GM19372 (cell line): ENCODE data around the gene IGSF6.
A peak's percentile ranks its signal among the peaks of the same experiment; 100 is the strongest.
"Not testable (repeated sequence)": the region's sequence is repeated elsewhere in the genome, so short reads cannot be mapped to it uniquely, and the experiment has no call there.

Experiments used
- ATAC-seq: cut with Tn5 transposase; IDR thresholded peaks from one replicate; pipeline ENCODE4 v1.9.1; 2021; ENCODE audit warnings: mild to moderate bottlenecking, low read depth, moderate library complexity; ENCODE audit not compliant: unreplicated experiment

The IGSF6 gene

GRCh38 chr16:21654881-21655280 lies 2.5 kb upstream of the IGSF6 start:
- ATAC-seq = no peak

- ATAC-seq = no peak
Measured at GRCh38 chr16:21654466-21654865, 2.1 kb upstream of the IGSF6 start.

- no peak for ATAC-seq
Measured at GRCh38 chr16:21653571-21653970, 1.2 kb upstream of the IGSF6 start.

- ATAC-seq = no peak
Measured at GRCh38 chr16:21651515-21651914, 893 bp downstream of the IGSF6 start.

GRCh38 chr16:21650521-21650920 lies 1.9 kb downstream of the IGSF6 start:
- no peak for ATAC-seq

- not testable (repeated sequence) for ATAC-seq
Measured at GRCh38 chr16:21649826-21650406, 2.5 kb downstream of the IGSF6 start.

- no peak for ATAC-seq
Measured at GRCh38 chr16:21647562-21648164, 4.7 kb downstream of the IGSF6 start.

- peak; percentile 73 for ATAC-seq
Measured at GRCh38 chr16:21646721-21647561, 5.5 kb downstream of the IGSF6 start.

- no peak for ATAC-seq
Measured at GRCh38 chr16:21646091-21646490, 6.3 kb downstream of the IGSF6 start.

GRCh38 chr16:21645261-21645721 lies 7.1 kb downstream of the IGSF6 start:
- no peak for ATAC-seq

GRCh38 chr16:21644674-21645073 lies 7.7 kb downstream of the IGSF6 start:
- no peak for ATAC-seq

- no peak for ATAC-seq
Measured at GRCh38 chr16:21643785-21644184, 8.6 kb downstream of the IGSF6 start.

- ATAC-seq = no peak
Measured at GRCh38 chr16:21642861-21643260, 9.5 kb downstream of the IGSF6 start.

- no peak for ATAC-seq
Measured at GRCh38 chr16:21641916-21642315, 10.5 kb downstream of the IGSF6 start.

GRCh38 chr16:21639493-21639892 lies 12.9 kb downstream of the IGSF6 start:
- no peak for ATAC-seq

- ATAC-seq = no peak
Measured at GRCh38 chr16:21638573-21638975, 13.8 kb downstream of the IGSF6 start.

- ATAC-seq = no peak
Measured at GRCh38 chr16:21637032-21637968, 15.1 kb downstream of the IGSF6 start.

- ATAC-seq = not testable (repeated sequence)
Measured at GRCh38 chr16:21635694-21636093, 16.7 kb downstream of the IGSF6 start.

GRCh38 chr16:21634216-21634615 lies 18.2 kb downstream of the IGSF6 start:
- ATAC-seq = no peak

GRCh38 chr16:21631951-21632575 lies 20.3 kb downstream of the IGSF6 start:
- not testable (repeated sequence) for ATAC-seq
